ENCODE data around the gene STX1B. TPM values are rescaled to one million over a fixed set of nuclear protein-coding genes. Genes with fewer than 3 reads are reported as not detected.

The STX1B gene
- 0.75 and 0.78 TPM in 2 replicates for total RNA-seq

DNA sequence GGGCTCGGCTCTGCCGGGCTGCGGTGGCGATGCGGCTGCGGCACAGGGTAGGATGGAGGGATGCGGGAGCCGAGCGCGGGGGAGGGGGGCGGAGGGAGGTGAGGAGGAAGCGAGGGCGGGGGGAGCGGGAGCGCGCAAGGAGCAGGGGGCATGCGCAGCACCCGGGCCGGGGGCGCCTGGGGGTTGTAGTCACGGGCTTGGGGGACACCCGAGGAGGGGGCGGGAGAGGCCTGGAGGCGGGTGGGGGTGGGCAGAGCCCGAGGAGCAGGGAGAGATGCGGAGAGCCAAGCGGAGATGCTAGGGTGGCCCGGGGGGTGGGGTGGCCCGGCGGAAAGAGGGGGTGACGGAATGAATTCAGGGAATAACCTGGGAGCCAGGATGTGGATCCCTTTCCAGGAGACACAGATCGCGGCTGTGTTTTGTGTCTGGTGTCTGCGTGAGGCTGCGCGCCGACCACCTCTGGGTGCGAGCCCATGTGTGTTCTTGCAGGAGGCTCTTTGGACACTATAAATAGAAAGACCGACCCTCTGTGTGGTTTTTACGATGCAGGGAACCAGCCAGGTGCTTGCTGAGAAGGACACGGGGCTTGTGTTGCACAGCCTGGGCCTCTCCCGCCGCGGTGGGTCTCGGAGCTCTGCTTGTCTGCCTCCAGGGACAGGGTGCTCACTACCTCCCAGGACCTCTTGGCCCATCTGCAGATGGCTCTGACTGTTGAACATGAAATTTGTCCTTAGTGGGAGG is at the start of gene STX1B:
TSS of gene STX1B (minus strand) at position 54 of the 741 bp plus-strand sequence. CDS start 242 bp downstream, outside the sequence.
- H3K27me3 Mint-ChIP-seq, result peaks cover 47% of the 10 kb centered on the region
- no peaks in the 10 kb centered on the region for H3K9me3 Mint-ChIP-seq
- peak within 1 kb of the TSS; percentile 58 for H3K4me3 Mint-ChIP-seq
- no peaks in the 10 kb centered on the region for H3K36me3 Mint-ChIP-seq (ENCODE audit: low read depth)
- H3K4me1 Mint-ChIP-seq, result peaks cover 17% of the 10 kb centered on the region
- intact Hi-C loops (cut with micrococcal nuclease), result no loop called here
- DNase-seq, result peak; percentile 80
- no peak within 1 kb of the TSS for H3K27ac Mint-ChIP-seq

DNA sequence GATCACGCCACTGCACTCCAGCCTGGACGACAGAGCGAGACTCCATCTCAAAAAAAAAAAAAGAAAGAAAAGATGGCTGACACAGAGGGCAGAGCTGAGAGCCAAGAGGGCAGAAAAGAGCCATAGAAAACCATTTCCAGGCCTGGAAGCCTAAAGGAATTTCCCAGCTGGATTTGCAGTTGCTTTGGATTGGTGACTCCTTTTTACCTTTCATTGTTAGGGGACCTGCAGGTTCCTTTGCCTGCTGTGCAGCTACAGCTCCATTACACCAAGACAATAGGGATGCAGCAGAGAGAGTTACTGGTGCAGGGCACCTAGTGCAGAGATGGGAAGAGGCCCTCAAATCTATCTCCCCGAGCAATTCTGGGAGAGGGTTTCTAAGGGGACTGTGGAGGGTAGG is 45.2 kb upstream of the STX1B start:
- intact Hi-C loops (cut with micrococcal nuclease), result no loop called here
- Mint-ChIP-seq H3K4me1 (peaks cover 9% of the 10 kb centered on the region), H3K36me3 (ENCODE audit: low read depth) (peaks cover 9% of the 10 kb centered on the region), H3K4me3 (no peak overlapping the region), H3K27ac (no peak overlapping the region), H3K9me3 (no peaks in the 10 kb centered on the region), H3K27me3 (no peaks in the 10 kb centered on the region)
- DNase-seq, result no peak

DNA sequence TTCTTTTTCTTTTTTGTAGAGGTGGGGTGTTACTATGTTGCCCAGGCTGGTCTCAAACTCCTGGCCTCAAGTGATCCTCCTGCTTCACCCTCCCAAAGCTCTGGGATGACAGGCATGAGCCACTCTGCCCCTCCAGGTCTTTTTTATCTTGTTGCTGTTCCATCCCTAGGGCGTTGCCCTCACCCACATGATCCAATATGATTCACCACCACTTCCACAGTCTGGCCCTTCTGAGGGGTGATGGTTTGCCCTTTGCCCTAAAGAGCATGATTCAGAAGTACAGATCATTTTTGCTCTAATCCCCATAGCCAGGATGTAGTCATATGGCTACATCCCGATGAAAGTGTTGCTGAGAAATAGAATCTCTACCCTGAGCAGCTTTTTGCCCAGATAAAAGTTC is 41.7 kb upstream of the STX1B start:
- DNase-seq, result no peak
- Mint-ChIP-seq H3K27me3 (no peaks in the 10 kb centered on the region), H3K4me3 (no peak overlapping the region), H3K27ac (no peak overlapping the region), H3K36me3 (ENCODE audit: low read depth) (no peaks in the 10 kb centered on the region), H3K4me1 (peaks cover 7% of the 10 kb centered on the region), H3K9me3 (no peaks in the 10 kb centered on the region)
- intact Hi-C loops (cut with micrococcal nuclease), result no loop called here

DNA sequence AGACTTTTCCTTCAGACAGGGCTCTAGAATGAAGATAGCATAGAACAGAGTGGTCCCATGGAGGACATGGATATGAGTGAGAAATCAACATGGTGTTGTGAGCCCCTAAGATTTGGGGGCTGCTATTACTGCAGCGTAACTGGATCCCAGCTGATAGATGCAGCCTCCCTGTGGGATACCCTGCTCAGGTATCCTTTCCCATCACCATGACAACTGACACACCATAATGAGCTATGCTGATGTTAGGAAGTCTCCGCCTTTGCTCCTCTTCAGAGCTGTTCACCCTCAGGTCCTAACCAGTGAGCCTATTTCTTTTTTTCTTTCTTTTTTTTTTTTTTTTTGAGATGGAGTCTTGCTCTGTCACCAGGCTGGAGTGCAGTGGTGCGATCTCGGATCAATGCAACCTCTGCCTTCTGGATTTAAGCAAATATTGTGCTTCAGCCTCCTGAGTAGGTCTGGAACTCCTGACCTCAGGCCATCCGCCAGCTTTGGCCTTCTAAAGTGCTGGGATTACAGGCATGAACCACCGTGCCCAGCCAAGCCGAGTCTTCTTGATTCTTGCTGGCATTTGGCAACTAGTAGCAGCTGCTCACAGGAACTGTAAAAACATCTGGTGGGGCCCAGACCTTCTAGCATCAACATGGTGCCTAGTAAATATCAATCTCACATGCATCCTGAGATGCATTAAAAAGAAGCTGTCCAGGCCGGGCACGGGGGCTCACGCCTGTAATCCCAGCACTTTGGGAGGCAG is 40.0 kb upstream of the STX1B start:
- no peaks in the 10 kb centered on the region for H3K27me3 Mint-ChIP-seq
- no peak for DNase-seq
- H3K4me3 Mint-ChIP-seq, result no peak overlapping the region
- no peaks in the 10 kb centered on the region for H3K9me3 Mint-ChIP-seq
- peaks cover 7% of the 10 kb centered on the region for H3K4me1 Mint-ChIP-seq
- H3K27ac Mint-ChIP-seq, result no peak overlapping the region
- intact Hi-C loops (cut with micrococcal nuclease), result no loop called here
- no peaks in the 10 kb centered on the region for H3K36me3 Mint-ChIP-seq (ENCODE audit: low read depth)

DNA sequence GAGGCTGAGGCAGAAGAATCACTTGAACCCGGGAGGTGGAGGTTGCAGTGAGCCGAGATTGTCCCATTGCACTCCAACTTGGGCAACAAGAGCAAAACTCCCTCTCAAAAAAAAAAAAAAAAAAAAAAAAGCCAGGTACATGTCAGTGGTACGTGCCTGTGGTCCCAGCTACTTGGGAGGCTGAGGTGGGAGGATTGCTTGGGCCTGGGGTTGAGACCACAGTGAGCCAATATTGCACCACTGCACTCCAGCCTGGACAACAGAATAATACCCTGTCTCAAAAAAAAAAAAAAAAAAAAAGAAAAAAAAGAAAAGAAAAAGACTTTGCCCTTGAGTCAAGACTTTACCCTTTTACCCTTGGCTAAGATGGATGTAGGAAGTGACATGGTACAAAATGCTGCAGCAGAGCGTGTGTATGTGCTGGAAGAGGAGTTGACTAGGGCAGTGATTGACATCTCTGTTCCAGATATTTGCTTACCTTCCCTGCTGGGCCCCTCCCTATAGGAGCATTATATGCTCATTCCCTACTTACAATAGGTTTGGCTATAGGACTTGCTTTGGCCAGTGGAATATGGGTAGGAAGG is 33.6 kb upstream of the STX1B start:
- Mint-ChIP-seq H3K27ac (no peak overlapping the region), H3K36me3 (ENCODE audit: low read depth) (peaks cover 21% of the 10 kb centered on the region)
- intact Hi-C loops (cut with micrococcal nuclease), result loop anchor here (1.0 kb wide), 1 partner anchor 23 kb away; no protein-coding TSS in a partner anchor

DNA sequence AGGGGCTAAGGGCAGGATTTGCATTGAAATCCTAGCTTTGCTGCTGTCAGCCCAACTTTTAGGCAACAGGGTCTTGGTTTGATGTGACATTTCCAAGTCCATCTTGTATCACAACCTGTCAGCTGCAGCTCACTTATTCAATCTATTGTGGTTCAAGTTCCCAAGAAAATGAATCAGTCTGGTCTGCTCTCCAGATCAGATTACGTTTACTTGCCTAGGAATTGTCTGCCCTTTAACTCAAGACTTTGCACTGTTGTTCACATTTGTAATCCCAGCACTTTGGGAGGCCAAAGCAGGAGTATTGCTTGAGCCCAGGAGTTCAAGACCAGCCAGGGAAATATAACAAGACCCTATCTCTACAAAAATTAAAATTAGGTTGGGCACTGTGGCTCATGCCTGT is 32.9 kb upstream of the STX1B start:
- no peak overlapping the region for H3K4me3 Mint-ChIP-seq

More for the DNA sequence above, 33.6 kb upstream of the STX1B start:
- DNase-seq, result no peak
- H3K27me3 Mint-ChIP-seq, result no peaks in the 10 kb centered on the region
- no peaks in the 10 kb centered on the region for H3K9me3 Mint-ChIP-seq
- no peak overlapping the region for H3K4me3 Mint-ChIP-seq
- no peaks in the 10 kb centered on the region for H3K4me1 Mint-ChIP-seq

DNA sequence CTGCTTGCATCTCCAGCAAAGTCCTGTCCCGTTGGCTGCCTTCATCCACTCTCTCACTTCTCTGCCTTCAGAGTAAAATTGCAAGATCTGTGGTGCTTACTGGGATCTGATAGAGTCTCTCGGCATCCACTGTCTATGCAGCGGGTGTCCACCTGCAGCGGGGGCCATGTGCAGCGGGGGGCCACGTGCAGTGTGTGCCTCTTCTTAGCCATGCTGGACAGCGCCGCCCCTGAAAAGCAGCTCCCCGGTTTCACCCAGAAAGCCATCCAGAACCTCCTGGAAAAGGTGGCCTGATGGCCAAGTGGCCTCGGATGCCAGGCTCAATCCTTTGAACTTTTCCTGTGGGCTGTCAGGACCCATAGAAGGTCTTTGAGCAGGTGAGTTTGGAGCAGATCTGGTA is 32.4 kb upstream of the STX1B start:
- Mint-ChIP-seq H3K4me1 (no peaks in the 10 kb centered on the region), H3K27ac (no peak overlapping the region), H3K36me3 (ENCODE audit: low read depth) (peaks cover 27% of the 10 kb centered on the region), H3K9me3 (no peaks in the 10 kb centered on the region), H3K4me3 (no peak overlapping the region), H3K27me3 (no peaks in the 10 kb centered on the region)
- no peak for DNase-seq
- intact Hi-C loops (cut with micrococcal nuclease), result no loop called here

More for the DNA sequence above, 32.9 kb upstream of the STX1B start:
- Mint-ChIP-seq H3K9me3 (no peaks in the 10 kb centered on the region), H3K27ac (no peak overlapping the region), H3K36me3 (ENCODE audit: low read depth) (peaks cover 27% of the 10 kb centered on the region), H3K4me1 (no peaks in the 10 kb centered on the region), H3K27me3 (no peaks in the 10 kb centered on the region)
- intact Hi-C loops (cut with micrococcal nuclease), result no loop called here
- no peak for DNase-seq

DNA sequence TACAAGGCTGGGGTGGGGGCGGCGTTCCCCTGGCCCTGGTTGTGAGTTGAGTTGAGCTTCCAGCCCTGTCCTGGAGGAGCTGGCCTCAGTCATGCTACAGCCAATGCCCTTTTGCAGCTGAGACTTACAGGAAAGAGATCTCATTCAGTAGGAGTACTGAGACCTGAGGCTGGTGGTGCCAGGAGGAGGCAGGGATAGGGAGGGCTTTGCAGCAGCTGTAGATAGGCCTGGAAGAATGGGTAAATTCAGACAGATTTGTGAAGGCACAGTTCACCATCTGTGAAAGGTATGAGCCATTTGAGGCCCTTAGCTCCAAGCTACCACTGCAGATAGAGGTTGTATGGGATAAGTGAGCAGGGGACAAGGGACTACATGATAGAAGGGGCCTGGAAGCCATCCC is 28.6 kb upstream of the STX1B start:
- Mint-ChIP-seq H3K27me3 (no peaks in the 10 kb centered on the region), H3K27ac (no peak overlapping the region), H3K9me3 (no peaks in the 10 kb centered on the region), H3K4me3 (no peak overlapping the region), H3K4me1 (peaks cover 7% of the 10 kb centered on the region), H3K36me3 (ENCODE audit: low read depth) (peaks cover 42% of the 10 kb centered on the region)
- intact Hi-C loops (cut with micrococcal nuclease), result no loop called here
- no peak for DNase-seq

DNA sequence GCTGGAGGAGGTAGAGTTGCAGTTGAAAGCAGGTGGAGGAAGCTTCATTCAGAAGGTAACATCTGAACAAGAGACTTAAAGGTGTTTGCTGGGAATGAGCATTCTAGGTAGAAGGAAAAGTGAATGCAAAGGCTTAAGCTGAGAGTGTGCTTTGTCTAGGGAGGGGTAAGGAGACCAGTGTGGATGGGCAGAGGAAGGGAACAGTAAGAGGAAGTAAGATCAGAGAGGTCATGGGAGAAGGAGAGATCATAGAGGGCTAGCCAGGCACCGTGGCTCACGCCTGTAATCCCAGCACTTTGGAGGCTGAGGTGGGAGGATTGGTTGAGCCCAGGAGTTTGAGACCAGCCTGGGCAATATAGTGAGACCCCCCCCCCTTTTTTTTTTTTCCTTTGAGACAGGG is 26.3 kb upstream of the STX1B start:
- H3K4me3 Mint-ChIP-seq, result no peak overlapping the region
- no peaks in the 10 kb centered on the region for H3K27me3 Mint-ChIP-seq
- no peak for DNase-seq
- peaks cover 15% of the 10 kb centered on the region for H3K4me1 Mint-ChIP-seq
- H3K9me3 Mint-ChIP-seq, result no peaks in the 10 kb centered on the region
- peaks cover 37% of the 10 kb centered on the region for H3K36me3 Mint-ChIP-seq (ENCODE audit: low read depth)
- no peak overlapping the region for H3K27ac Mint-ChIP-seq
- intact Hi-C loops (cut with micrococcal nuclease), result no loop called here

DNA sequence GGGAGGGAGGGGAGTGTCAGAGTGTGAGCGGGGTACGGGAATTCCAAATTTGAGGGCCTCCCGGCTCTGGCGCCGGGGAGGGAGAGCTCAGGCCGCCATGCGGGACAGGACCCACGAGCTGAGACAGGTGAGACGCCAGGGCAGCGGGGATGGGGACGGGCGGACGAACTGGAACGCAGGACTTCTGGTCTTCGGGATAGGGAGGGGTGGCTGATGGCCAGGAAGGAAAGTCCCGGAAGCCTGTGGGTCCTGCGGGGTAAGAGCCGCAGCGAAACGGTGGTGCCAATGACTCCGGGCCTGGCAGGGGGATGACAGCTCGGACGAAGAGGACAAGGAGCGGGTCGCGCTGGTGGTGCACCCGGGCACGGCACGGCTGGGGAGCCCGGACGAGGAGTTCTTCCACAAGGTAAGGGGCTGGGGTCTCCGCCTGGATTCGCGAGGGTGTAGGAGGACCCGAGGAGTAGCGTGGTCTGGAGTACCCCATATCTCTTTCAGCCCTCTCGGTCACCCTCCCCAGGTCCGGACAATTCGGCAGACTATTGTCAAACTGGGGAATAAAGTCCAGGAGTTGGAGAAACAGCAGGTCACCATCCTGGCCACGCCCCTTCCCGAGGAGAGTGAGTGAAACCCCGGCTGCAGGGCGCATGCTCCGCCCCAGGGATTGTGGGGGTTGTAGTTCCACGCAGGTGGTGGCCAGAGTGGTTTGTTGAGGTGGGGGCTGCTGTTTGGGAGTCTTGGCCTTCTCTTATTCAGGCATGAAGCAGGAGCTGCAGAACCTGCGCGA is 23.5 kb upstream of the STX1B start:
- Mint-ChIP-seq H3K36me3 (ENCODE audit: low read depth) (peaks cover 24% of the 10 kb centered on the region), H3K4me1 (peaks cover 15% of the 10 kb centered on the region), H3K9me3 (no peaks in the 10 kb centered on the region), H3K27me3 (no peaks in the 10 kb centered on the region), H3K4me3 (peak overlapping the region; percentile 93), H3K27ac (peak overlapping the region; percentile 96)
- intact Hi-C loops (cut with micrococcal nuclease), result loop anchor here (1.0 to 2.0 kb wide), 12 partner anchors 37 to 425 kb away; partner anchors contain the start of genes ARMC5, BCKDK, CFAP119 and FBRS
- DNase-seq, result peak; percentile 96

DNA sequence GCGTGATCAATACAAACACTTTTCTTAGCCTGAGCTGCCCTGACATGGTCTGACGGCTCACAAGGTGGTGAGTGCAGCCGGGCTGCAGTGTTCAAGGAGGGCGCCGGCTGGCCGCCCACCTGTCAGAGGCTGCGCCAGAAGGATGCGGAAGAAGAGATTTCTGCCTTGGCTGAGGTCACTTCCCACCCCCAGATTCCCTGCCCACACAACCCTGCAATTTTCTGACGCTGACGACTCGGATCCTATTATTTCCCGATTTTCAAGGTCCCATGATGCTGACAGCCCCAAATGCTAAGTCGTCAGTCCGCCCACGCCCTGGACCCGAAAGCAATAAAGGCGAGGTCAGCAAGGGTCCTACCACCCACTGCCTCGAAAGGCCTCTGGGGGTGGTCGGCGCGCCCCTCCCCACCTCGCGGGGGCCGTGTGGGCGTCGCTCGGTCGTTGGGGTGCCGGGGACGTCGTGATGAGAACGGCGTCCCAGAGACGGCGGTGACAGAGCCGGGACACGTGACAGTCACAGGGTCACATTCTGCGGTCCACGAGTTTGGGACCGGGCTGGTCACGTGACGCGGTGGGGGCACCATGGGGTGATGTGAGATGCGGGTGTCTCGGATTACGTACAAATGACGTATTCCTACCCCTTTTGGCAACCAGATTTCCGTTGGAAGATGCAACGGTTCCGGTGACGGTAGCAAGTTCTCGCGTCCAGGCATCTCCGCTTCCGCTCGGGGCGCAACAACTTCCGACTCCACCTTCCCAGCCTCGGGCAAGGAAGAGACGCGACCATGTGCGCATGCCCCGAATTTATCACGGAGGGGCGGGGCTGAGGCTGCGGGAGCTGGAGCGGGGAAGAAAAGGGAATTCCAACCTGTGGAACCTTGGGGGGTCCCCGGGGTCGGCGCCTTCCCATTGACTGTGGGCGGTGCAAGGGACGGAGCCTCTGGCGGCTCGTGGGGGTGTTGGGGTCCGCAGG is 22.6 kb upstream of the STX1B start, which contains the start of gene STX4:
TSS of gene STX4 (plus strand) at position 823 of the 973 bp plus-strand sequence. CDS start 248 bp downstream, outside the sequence.
- intact Hi-C loops (cut with micrococcal nuclease), result loop anchor here (1.0 to 2.0 kb wide), 11 partner anchors 41 to 426 kb away; partner anchors contain the start of genes ARMC5, BCKDK, CFAP119 and FBRS
- no peaks in the 10 kb centered on the region for H3K27me3 Mint-ChIP-seq
- H3K4me3 Mint-ChIP-seq, result peak within 1 kb of the TSS; percentile 93
- H3K9me3 Mint-ChIP-seq, result no peaks in the 10 kb centered on the region
- DNase-seq, result peak; percentile 99
- H3K36me3 Mint-ChIP-seq (ENCODE audit: low read depth), result peaks cover 19% of the 10 kb centered on the region
- H3K27ac Mint-ChIP-seq, result peak within 1 kb of the TSS; percentile 96
- peaks cover 15% of the 10 kb centered on the region for H3K4me1 Mint-ChIP-seq

DNA sequence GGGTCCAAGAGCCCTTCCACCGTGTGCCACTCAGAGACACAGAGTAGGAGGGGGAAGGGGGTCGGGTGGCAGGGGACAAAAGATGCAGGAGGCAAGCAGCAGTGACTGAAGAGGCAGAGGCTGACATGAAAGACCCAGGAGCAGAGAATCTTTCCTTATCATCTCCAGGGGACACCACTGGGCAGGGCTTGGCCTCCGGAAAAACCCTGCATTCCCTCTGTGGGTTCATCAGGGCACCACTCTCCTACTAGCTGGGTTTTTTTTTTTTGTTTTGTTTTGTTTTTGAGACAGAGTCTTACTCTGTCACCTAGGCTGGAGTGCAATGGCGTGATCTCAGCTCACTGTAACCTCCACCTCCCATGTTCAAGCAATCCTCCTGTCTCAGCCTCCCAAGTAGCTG is 20.8 kb upstream of the STX1B start:
- H3K27me3 Mint-ChIP-seq, result no peaks in the 10 kb centered on the region
- H3K9me3 Mint-ChIP-seq, result no peaks in the 10 kb centered on the region
- H3K4me1 Mint-ChIP-seq, result peaks cover 15% of the 10 kb centered on the region
- H3K36me3 Mint-ChIP-seq (ENCODE audit: low read depth), result peaks cover 14% of the 10 kb centered on the region
- DNase-seq, result no peak
- H3K27ac Mint-ChIP-seq, result no peak overlapping the region
- no peak overlapping the region for H3K4me3 Mint-ChIP-seq
- intact Hi-C loops (cut with micrococcal nuclease), result no loop called here

All from activated CD4-positive, alpha-beta T cell treated with anti-CD3 and anti-CD28 coated beads, Interleukin-2, amount 10 ng/mL, durations not matched to agents 24 days and 14 days (primary cell).